ENCODE results near the gene CDC73. TPM values are rescaled to one million over a fixed set of nuclear protein-coding genes. Genes with fewer than 3 reads are reported as not detected.

CDC73 gene
- total RNA-seq, 1 experiment from 2014 or later, result 63.2 TPM

GRCh38 chr1:193144361-193144938, 22.6 kb downstream of the CDC73 start:
- intact Hi-C loops (cut with micrococcal nuclease), result loop anchor here (5.0 kb wide), 1 partner anchor 1153 kb away; no protein-coding TSS in a partner anchor
- Histone ChIP-seq H3K27ac (ENCODE audit: low read depth, low read length) (no peak overlapping the region), H3K27me3 (ENCODE audit: insufficient read depth, low read length) (no peaks in the 10 kb centered on the region), H3K9ac (ENCODE audit: low read length) (no peak overlapping the region), H3K4me2 (ENCODE audit: low read length) (no peak overlapping the region), H2AFZ (ENCODE audit: low read depth, low read length, poor library complexity, severe bottlenecking) (no peak overlapping the region), H4K20me1 (ENCODE audit: insufficient read depth) (peaks cover 12% of the 10 kb centered on the region; the same call in 1 of the 2 replicates), H3K4me1 (ENCODE audit: control insufficient read depth in 1 of 2, insufficient read depth in 2 of 2, low read length in 2 of 2) (no peaks in the 10 kb centered on the region), H3K9me3 (ENCODE audit: control insufficient read depth in 1 of 2, insufficient read depth in 1 of 2, low read depth in 1 of 2, low read length in 2 of 2) (no peaks in the 10 kb centered on the region), H3K4me3 (replicated peaks in 1 of 2; ENCODE audit: low read depth in 1 of 2, low read length in 2 of 2) (no peak overlapping the region), H3K79me2 (ENCODE audit: insufficient read depth, low read length) (peaks cover 71% of the 10 kb centered on the region), H3K9me2 (ENCODE audit: insufficient read depth) (no peaks in the 10 kb centered on the region), H3K36me3 (ENCODE audit: control insufficient read depth in 1 of 2, insufficient read depth in 2 of 2, low read length in 2 of 2) (peaks cover 28 to 34% of the 10 kb centered on the region in 2 experiments)
- BruUV-seq (replicated peaks), result no TSS peak
- ATAC-seq (no peak), DNase-seq (ENCODE audit: low read depth, low spot score) (no peak)
- RAD21 ChIA-PET (ENCODE audit: low non-redundant PET in 1 of 2, low total read pairs in 2 of 2, uncharacterized antibody in 2 of 2, unreplicated experiment in 2 of 2), result no interaction called here
- no peak for TF ChIP-seq ZBTB33 (IDR thresholded peaks at IDR 0.05; ENCODE audit: extremely low read depth, insufficient replicate concordance, low read length)
- no peak for TF ChIP-seq EZH2phosphoT487 (IDR thresholded peaks at IDR 0.05; ENCODE audit: borderline replicate concordance)
- no peak for TF ChIP-seq SIN3A (IDR thresholded peaks at IDR 0.05; ENCODE audit: low read depth)
- no peak for TF ChIP-seq SP1 (IDR thresholded peaks at IDR 0.05; ENCODE audit: low read depth)
- TF ChIP-seq EGR1 (IDR thresholded peaks at IDR 0.05; ENCODE audit: low read depth), result no peak
- TF ChIP-seq SRF (IDR thresholded peaks at IDR 0.05; ENCODE audit: low read depth), result no peak
- TF ChIP-seq FOSL1 (IDR thresholded peaks at IDR 0.05; ENCODE audit: low read depth), result no peak
- no peak for TF ChIP-seq MAX (IDR thresholded peaks at IDR 0.05)
- TF ChIP-seq JUND (IDR thresholded peaks at IDR 0.05), result no peak
- TF ChIP-seq RAD21 (IDR thresholded peaks at IDR 0.05; ENCODE audit: low read depth), result no peak
- TF ChIP-seq EZH2 (IDR thresholded peaks at IDR 0.05), result no peak
- no peak for TF ChIP-seq POLR2AphosphoS5 (IDR thresholded peaks at IDR 0.05; ENCODE audit: low read depth, low read length)
- TF ChIP-seq REST (IDR thresholded peaks at IDR 0.05; ENCODE audit: low read depth), result no peak
- no peak for TF ChIP-seq ZFX (IDR thresholded peaks at IDR 0.05)
- no peak for TF ChIP-seq ELF1 (IDR thresholded peaks at IDR 0.05; ENCODE audit: borderline replicate concordance, low read depth)
- TF ChIP-seq TCF7L2 (IDR thresholded peaks at IDR 0.05; ENCODE audit: borderline replicate concordance, extremely low read depth, insufficient read depth, insufficient read length), result no peak
- TF ChIP-seq YY1 (IDR thresholded peaks at IDR 0.05; ENCODE audit: extremely low read depth, insufficient replicate concordance, low read depth, low read length), result no peak
- POLR2A ChIA-PET, result no interaction called here
- CTCF ChIA-PET, result interaction anchor here (0.8 to 2.4 kb wide), 3 partner anchors 11 to 195 kb away, joined by 3 to 14 read pairs (median 4); no protein-coding TSS in a partner anchor

All from HCT116 (cell line).